ENCODE measurements around the gene DYRK1A. TPM values are rescaled to one million over a fixed set of nuclear protein-coding genes. Genes with fewer than 3 reads are reported as not detected.

The DYRK1A gene
- polyA plus RNA-seq, 1 donor (not counting 4 experiments of a cell fraction or from before 2014, with no cell fraction given), result 25.3 TPM

- Histone ChIP-seq H4K20me1 (ENCODE audit: control insufficient read depth, extremely low read depth, insufficient read depth, low read length) (peaks cover 27% of the 10 kb centered on the region), H3K9ac (ENCODE audit: control insufficient read depth, extremely low read depth, insufficient read depth, low read length) (no peak overlapping the region)
These were observed 92.2 kb downstream of the DYRK1A start for GRCh38 chr21:37458669-37459276.

GRCh38 chr21:37459575-37459974 lies 93.0 kb downstream of the DYRK1A start:
- no peaks in the 10 kb centered on the region for H3K27me3 ChIP-seq (ENCODE audit: control insufficient read depth, extremely low read depth, insufficient read depth, low read length)
- no peak overlapping the region for H3K9ac ChIP-seq (ENCODE audit: control insufficient read depth, extremely low read depth, insufficient read depth, low read length)
- dilution Hi-C loops (cut with MboI; ENCODE audit: extremely low pct_ligation_motif_present, low sequenced_read_pairs), result no loop called here
- H4K20me1 ChIP-seq (ENCODE audit: control insufficient read depth, extremely low read depth, insufficient read depth, low read length), result peaks cover 27% of the 10 kb centered on the region
- FAIRE-seq (no peak), DNase-seq (ENCODE audit: low read depth, low spot score) (no peak)
- no peak overlapping the region for H3K27ac ChIP-seq (ENCODE audit: control insufficient read depth, insufficient read depth, low read length)
- TF ChIP-seq CTCF (optimal IDR thresholded peaks at IDR 0.05 in 1 of 3, IDR thresholded peaks at IDR 0.05 in 1 of 3, conservative IDR thresholded peaks at IDR 0.05 in 1 of 3; ENCODE audit: extremely low read depth in 1 of 3, insufficient read depth in 2 of 3, low read length in 3 of 3) (no peak), EZH2 (IDR thresholded peaks at IDR 0.05; ENCODE audit: low read length) (no peak)
- H3K36me3 ChIP-seq (ENCODE audit: control insufficient read depth in 2 of 2, extremely low read depth in 1 of 2, insufficient read depth in 2 of 2, low read length in 2 of 2), result no peaks in the 10 kb centered on the region
- peaks cover 7% of the 10 kb centered on the region for H3K9me1 ChIP-seq (ENCODE audit: control insufficient read depth, extremely low read depth, insufficient read depth, low read length)
- H2AFZ ChIP-seq (ENCODE audit: control insufficient read depth, low read length), result no peak overlapping the region
- peaks cover 30% of the 10 kb centered on the region for H3K4me1 ChIP-seq (ENCODE audit: control insufficient read depth, extremely low read depth, insufficient read depth, low read length)
- H3K9me3 ChIP-seq (ENCODE audit: control insufficient read depth, low read depth, low read length), result no peaks in the 10 kb centered on the region
- no peak overlapping the region for H3K4me3 ChIP-seq (ENCODE audit: control insufficient read depth in 2 of 3, extremely low read depth in 1 of 3, insufficient read depth in 2 of 3, low read depth in 1 of 3, low read length in 3 of 3)
- H3K4me2 ChIP-seq (ENCODE audit: control insufficient read depth, extremely low read depth, insufficient read depth, low read depth, low read length), result no peak overlapping the region
- peaks cover 92% of the 10 kb centered on the region for H3K79me2 ChIP-seq (ENCODE audit: control insufficient read depth, insufficient read depth, low read length)

More at GRCh38 chr21:37458669-37459276, 92.2 kb downstream of the DYRK1A start:
- peaks cover 7% of the 10 kb centered on the region for H3K9me1 ChIP-seq (ENCODE audit: control insufficient read depth, extremely low read depth, insufficient read depth, low read length)
- dilution Hi-C loops (cut with MboI; ENCODE audit: extremely low pct_ligation_motif_present, low sequenced_read_pairs), result no loop called here
- peak overlapping the region; percentile 35 for H3K4me2 ChIP-seq (ENCODE audit: control insufficient read depth, extremely low read depth, insufficient read depth, low read depth, low read length)
- H3K9me3 ChIP-seq (ENCODE audit: control insufficient read depth, low read depth, low read length), result no peaks in the 10 kb centered on the region
- no peaks in the 10 kb centered on the region for H3K36me3 ChIP-seq (ENCODE audit: control insufficient read depth in 2 of 2, extremely low read depth in 1 of 2, insufficient read depth in 2 of 2, low read length in 2 of 2)
- FAIRE-seq (no peak), DNase-seq (ENCODE audit: low read depth, low spot score) (no peak)
- H2AFZ ChIP-seq (ENCODE audit: control insufficient read depth, low read length), result no peak overlapping the region
- H3K79me2 ChIP-seq (ENCODE audit: control insufficient read depth, insufficient read depth, low read length), result peaks cover 91% of the 10 kb centered on the region
- TF ChIP-seq EZH2 (IDR thresholded peaks at IDR 0.05; ENCODE audit: low read length) (no peak), CTCF (optimal IDR thresholded peaks at IDR 0.05 in 1 of 3, IDR thresholded peaks at IDR 0.05 in 1 of 3, conservative IDR thresholded peaks at IDR 0.05 in 1 of 3; ENCODE audit: extremely low read depth in 1 of 3, insufficient read depth in 2 of 3, low read length in 3 of 3) (no peak)
- no peaks in the 10 kb centered on the region for H3K27me3 ChIP-seq (ENCODE audit: control insufficient read depth, extremely low read depth, insufficient read depth, low read length)
- no peak overlapping the region for H3K27ac ChIP-seq (ENCODE audit: control insufficient read depth, insufficient read depth, low read length)
- H3K4me1 ChIP-seq (ENCODE audit: control insufficient read depth, extremely low read depth, insufficient read depth, low read length), result peaks cover 30% of the 10 kb centered on the region
- no peak overlapping the region for H3K4me3 ChIP-seq (ENCODE audit: control insufficient read depth in 2 of 3, extremely low read depth in 1 of 3, insufficient read depth in 2 of 3, low read depth in 1 of 3, low read length in 3 of 3)
